Adrenal gland (tissue), 5 donors: ENCODE results near the gene SHH.

Experiments used
- CTCF ChIP-seq, 6 experiments: fragments of 450-650 bp in 4 of 6; fragments of 200-600 bp in 2 of 6; sonication (generic) in 1 of 6; IDR thresholded peaks; 1 replicate in 5 of 6; 2 replicates in 1 of 6; pipeline versions ENCODE4 v1.5.1 to v1.8.0; 2016 to 2021; ENCODE audit warnings: antibody characterized with exemption in 6 of 6, mild to moderate bottlenecking in 2 of 6, moderate library complexity in 1 of 6
- POLR2A ChIP-seq, 2 donors: fragments of 450-650 bp; IDR thresholded peaks; one replicate each; pipeline ENCODE4 v1.6.1; 2017; ENCODE audit warnings: antibody characterized with exemption in 2 of 2, mild to moderate bottlenecking in 2 of 2, moderate library complexity in 1 of 2
- donor health status: DM: no; HTN: no; CAD: no.

GRCh38 chr7:155808549-155809331, 3.5 kb downstream of the SHH start:
- peak in 1 of 6 experiments; percentile 3 for TF ChIP-seq CTCF (IDR thresholded peaks at IDR 0.05)
- peak in 1 of 2 donors; percentile 34 for TF ChIP-seq POLR2A (IDR thresholded peaks at IDR 0.05)
